Small intestine (tissue), 7 donors: Measurements from ENCODE around the gene PCBP3. TPM values are rescaled to one million over a fixed set of nuclear protein-coding genes. Genes with fewer than 3 reads are reported as not detected.
"Not testable (repeated sequence)": the region's sequence is repeated elsewhere in the genome, so short reads cannot be mapped to it uniquely, and the experiment has no call there.

Experiments
- DNase-seq, 2 donors: peaks; one replicate each; pipeline versions ENCODE4 v3.0.0 to v3.0.0-alpha.2; 2013
- FAIRE-seq: peaks from 2 replicates; lab custom pipeline; 2012; peaks lifted over from hg19 to GRCh38; lab: Jason Lieb, UNC
- H3K27ac ChIP-seq, 3 donors: one replicate each; pipeline ENCODE4 v1.5.1; 2013; ENCODE audit warnings: low read length in 2 of 3, mild to moderate bottlenecking in 2 of 3, control low read depth in 1 of 3, inconsistent platforms in 1 of 3, low read depth in 1 of 3, moderate library complexity in 1 of 3
- H3K27me3 ChIP-seq, 3 donors: one replicate each; pipeline ENCODE4 v1.6.1; 2013; ENCODE audit warnings: low read length in 3 of 3, inconsistent platforms in 1 of 3; ENCODE audit not compliant: control insufficient read depth in 3 of 3, insufficient read depth in 3 of 3
- H3K36me3 ChIP-seq, 3 donors: one replicate each; pipeline ENCODE4 v1.6.1; 2013; ENCODE audit warnings: low read length in 3 of 3, inconsistent platforms in 1 of 3, low read depth in 1 of 3, mild to moderate bottlenecking in 1 of 3, moderate library complexity in 1 of 3; ENCODE audit not compliant: control insufficient read depth in 3 of 3, insufficient read depth in 2 of 3
- H3K4me1 ChIP-seq, 3 donors: one replicate each; pipeline ENCODE4 v1.6.1; 2013; ENCODE audit warnings: low read length in 2 of 3, inconsistent platforms in 1 of 3, low read depth in 1 of 3, mild to moderate bottlenecking in 1 of 3, moderate library complexity in 1 of 3; ENCODE audit not compliant: control insufficient read depth in 3 of 3, insufficient read depth in 2 of 3
- H3K4me3 ChIP-seq, 3 donors: one replicate each; pipeline ENCODE4 v1.5.1; 2013; ENCODE audit warnings: low read length in 3 of 3, control low read depth in 1 of 3, inconsistent platforms in 1 of 3, low read depth in 1 of 3, mild to moderate bottlenecking in 1 of 3, moderate library complexity in 1 of 3
- H3K9me3 ChIP-seq, 2 donors: one replicate each; pipeline ENCODE4 v1.6.1; 2013; ENCODE audit warnings: low read depth in 1 of 2, low read length in 1 of 2; ENCODE audit not compliant: control insufficient read depth in 2 of 2, insufficient read depth in 1 of 2
- WGBS, 3 donors: extraction: QIAGEN DNeasy Blood & Tissue Kit; methylation state at CpG; one replicate each; pipeline ENCODE4 v1.1.7; 2013; 5-methylcytosine and 5-hydroxymethylcytosine counted together
- polyA plus RNA-seq, 4 donors: library from polyadenylated mRNA; stranded (reverse) in 3 of 4; unstranded in 1 of 4; fragments of 200-250 nt in 3 of 4; fragments of 120-200 nt in 1 of 4; gene quantifications; one replicate each; pipeline versions ENCODE4 v1.2.1 to v1.2.3, GENCODE V29; 2013
- donor health status: healthy with polysubstance abuse.
- donor health status: control.
- donor health status: control.
- donor health status: Bipolar disorder and iron deficiency.
- donor health status: healthy.

Gene PCBP3
- polyA plus RNA-seq, 4 donors, result 0.81 to 8.2 (median 1.0) TPM; not detected in 1

GRCh38 chr21:45815781-45816180 lies 172.3 kb downstream of the PCBP3 start:
- H3K36me3 ChIP-seq, H3K27ac ChIP-seq, FAIRE-seq, DNase-seq, H3K4me3 ChIP-seq, H3K27me3 ChIP-seq, H3K9me3 ChIP-seq, H3K4me1 ChIP-seq: not testable (repeated sequence)

GRCh38 chr21:45816794-45817193 lies 173.3 kb downstream of the PCBP3 start:
- FAIRE-seq, result no peak
- no peak overlapping the region for H3K27ac ChIP-seq
- H3K4me3 ChIP-seq, result no peak overlapping the region

GRCh38 chr21:45817345-45817744 lies 173.8 kb downstream of the PCBP3 start:
- Histone ChIP-seq H3K4me3 (no peak overlapping the region), H3K9me3 (no peaks in the 10 kb centered on the region), H3K4me1 (peaks cover 0 to 6% (median 0%) of the 10 kb centered on the region in 3 donors), H3K27ac (no peak overlapping the region), H3K27me3 (peaks cover 0 to under 1% (median 0%) of the 10 kb centered on the region in 3 donors), H3K36me3 (no peaks in the 10 kb centered on the region)
- DNase-seq (no peak), FAIRE-seq (no peak)
- WGBS, 3 donors, result 77 to 88% (median 85%) methylated on average over 13 of the region's 13 CpGs

More at GRCh38 chr21:45816794-45817193, 173.3 kb downstream of the PCBP3 start:
- Histone ChIP-seq H3K9me3 (no peaks in the 10 kb centered on the region), H3K27me3 (no peaks in the 10 kb centered on the region), H3K4me1 (peaks cover 0 to 6% (median 0%) of the 10 kb centered on the region in 3 donors), H3K36me3 (no peaks in the 10 kb centered on the region)
- WGBS, 3 donors, result 87 to 89% (median 88%) methylated on average over 14 of the region's 14 CpGs
- DNase-seq, result no peak

GRCh38 chr21:45818276-45818903 lies 174.9 kb downstream of the PCBP3 start:
- H3K4me3 ChIP-seq, result no peak overlapping the region
- peaks cover 0 to 6% (median 0%) of the 10 kb centered on the region in 3 donors for H3K4me1 ChIP-seq
- H3K27ac ChIP-seq, result no peak overlapping the region
- no peaks in the 10 kb centered on the region for H3K9me3 ChIP-seq
- 73 to 76% (median 74%) methylated on average over 11 of the region's 11 CpGs for whole genome bisulfite sequencing, 3 donors
- H3K27me3 ChIP-seq, result peaks cover 0 to 3% (median 0%) of the 10 kb centered on the region in 3 donors
- DNase-seq, result no peak
- H3K36me3 ChIP-seq, result no peaks in the 10 kb centered on the region
- FAIRE-seq, result no peak

- Histone ChIP-seq H3K27me3 (peaks cover 0 to 3% (median 0%) of the 10 kb centered on the region in 3 donors), H3K9me3 (no peaks in the 10 kb centered on the region), H3K27ac (no peak overlapping the region), H3K4me3 (no peak overlapping the region), H3K36me3 (no peaks in the 10 kb centered on the region), H3K4me1 (peaks cover 0 to 6% (median 0%) of the 10 kb centered on the region in 3 donors)
- FAIRE-seq (no peak), DNase-seq (peak; percentile 21 to 28)
- WGBS, 3 donors, result 15 to 37% (median 29%) methylated on average over 8 of the region's 8 CpGs
Measured at GRCh38 chr21:45818904-45819285, 175.4 kb downstream of the PCBP3 start.

- H3K36me3 ChIP-seq, result no peaks in the 10 kb centered on the region
- FAIRE-seq (no peak), DNase-seq (no peak)
- H3K27ac ChIP-seq, result no peak overlapping the region
- peaks cover 0 to 6% (median 0%) of the 10 kb centered on the region in 3 donors for H3K4me1 ChIP-seq
- H3K27me3 ChIP-seq, result peaks cover 0 to 3% (median 0%) of the 10 kb centered on the region in 3 donors
- 55 to 85% (median 72%) methylated on average over 18 of the region's 18 CpGs for WGBS, 3 donors
- no peak overlapping the region for H3K4me3 ChIP-seq
- H3K9me3 ChIP-seq, result no peaks in the 10 kb centered on the region
Measured at GRCh38 chr21:45819478-45820170, 176.1 kb downstream of the PCBP3 start.

- WGBS, 3 donors, result 25 to 39% (median 30%) methylated on average over 31 of the region's 31 CpGs
- DNase-seq (peak; percentile 74 to 90), FAIRE-seq (no peak)
- no peaks in the 10 kb centered on the region for H3K9me3 ChIP-seq
- H3K27me3 ChIP-seq, result peaks cover 0 to 3% (median 0%) of the 10 kb centered on the region in 3 donors
- H3K27ac ChIP-seq, result no peak overlapping the region
- peaks cover 0 to 6% (median 0%) of the 10 kb centered on the region in 3 donors for H3K4me1 ChIP-seq
- no peak overlapping the region for H3K4me3 ChIP-seq
- no peaks in the 10 kb centered on the region for H3K36me3 ChIP-seq
Measured at GRCh38 chr21:45820171-45821091, 176.9 kb downstream of the PCBP3 start.
